ENCODE data around the gene KRT31. TPM values are rescaled to one million over a fixed set of nuclear protein-coding genes. Genes with fewer than 3 reads are reported as not detected.

Gene KRT31
- not detected in 2 replicates for total RNA-seq

DNA sequence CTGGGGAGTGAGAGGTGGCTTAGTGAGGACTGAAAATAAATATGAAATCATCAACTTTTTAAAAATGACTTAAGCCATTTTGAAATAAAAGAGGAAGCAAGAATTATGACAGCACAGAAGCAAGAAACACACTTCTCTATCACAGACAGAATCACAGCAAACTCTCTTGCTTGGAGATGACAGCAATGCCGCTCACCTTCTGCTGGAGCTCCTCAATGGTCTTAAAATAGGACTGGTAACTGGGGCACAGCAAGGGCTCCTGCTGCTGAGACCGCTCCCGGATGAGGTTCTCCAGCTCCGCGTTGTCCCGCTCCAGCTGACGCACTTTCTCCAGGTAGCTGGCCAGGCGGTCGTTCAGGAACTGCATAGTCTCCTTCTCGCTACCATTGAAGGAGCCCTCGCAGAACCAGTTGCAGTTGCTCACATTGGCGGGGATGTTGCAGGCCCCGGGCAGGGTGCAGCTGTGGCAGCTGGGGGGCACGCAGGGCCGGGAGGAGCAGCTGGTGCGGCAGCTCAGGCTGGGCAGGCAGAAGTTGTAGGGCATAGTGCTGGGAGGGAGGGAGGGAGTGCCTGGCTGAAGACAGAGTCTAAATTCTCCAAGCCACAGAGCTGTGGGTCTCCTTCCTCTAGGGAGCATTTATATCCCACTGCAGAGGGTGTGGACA, at the start of gene KRT31:
Gene KRT31 (minus strand): TSS at position 613 of the 665 bp plus-strand sequence. CDS start 69 bp downstream, at position 544.

DNA sequence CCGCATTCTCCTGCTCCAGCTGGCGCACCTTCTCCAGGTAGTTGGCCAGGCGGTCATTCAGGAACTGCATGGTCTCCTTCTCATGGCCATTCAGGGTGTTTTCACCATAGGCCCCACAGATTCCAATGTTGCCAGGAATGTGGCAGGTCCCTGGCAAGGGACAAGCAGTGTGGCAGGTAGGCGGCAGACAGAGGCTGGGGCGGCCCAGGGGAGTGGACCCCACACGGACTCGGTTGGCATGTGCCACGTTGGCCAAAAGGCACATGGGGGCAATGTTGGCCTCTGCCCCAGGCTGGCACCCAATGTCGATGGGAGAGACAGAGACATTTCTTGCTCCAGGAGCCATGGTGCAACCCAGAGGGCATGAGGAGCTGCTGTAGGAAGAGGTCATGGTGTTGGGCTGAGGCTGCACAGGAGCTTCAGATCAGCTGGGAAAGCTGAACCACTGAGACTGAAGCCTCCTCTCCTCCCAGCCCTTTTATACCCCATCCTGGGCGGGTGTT, 43.2 kb upstream of the KRT31 start, which contains the start of gene KRT38:
Gene KRT38 (minus strand): TSS at position 453 of the 503 bp plus-strand sequence. CDS start 62 bp downstream, at position 391.

DNA sequence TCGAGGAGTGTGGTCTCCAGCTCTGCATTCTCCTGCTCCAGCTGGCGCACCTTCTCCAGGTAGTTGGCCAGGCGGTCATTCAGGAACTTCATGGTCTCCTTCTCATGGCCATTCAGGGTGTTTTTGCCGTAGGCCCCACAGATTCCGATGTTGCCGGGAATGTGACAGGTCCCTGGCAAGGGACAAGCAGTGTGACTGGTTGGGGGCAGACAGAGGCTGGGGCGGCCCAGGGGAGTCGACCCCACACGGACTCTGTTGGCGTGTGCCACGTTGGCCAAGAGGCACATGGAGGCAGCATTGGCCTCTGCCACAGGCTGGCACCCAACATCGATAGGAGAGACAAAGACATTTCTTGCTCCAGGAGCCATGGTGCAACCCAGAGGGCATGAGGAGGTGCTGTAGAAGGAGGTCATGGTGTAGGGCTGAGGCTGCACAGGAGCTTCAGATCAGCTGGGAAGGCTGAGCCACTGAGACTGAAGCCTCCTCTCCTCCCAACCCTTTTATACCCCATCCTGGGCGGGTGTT, 26.8 kb upstream of the KRT31 start, which contains the start of gene KRT37:
Gene KRT37 (minus strand): TSS at position 475 of the 525 bp plus-strand sequence. CDS start 62 bp downstream, at position 413.

DNA sequence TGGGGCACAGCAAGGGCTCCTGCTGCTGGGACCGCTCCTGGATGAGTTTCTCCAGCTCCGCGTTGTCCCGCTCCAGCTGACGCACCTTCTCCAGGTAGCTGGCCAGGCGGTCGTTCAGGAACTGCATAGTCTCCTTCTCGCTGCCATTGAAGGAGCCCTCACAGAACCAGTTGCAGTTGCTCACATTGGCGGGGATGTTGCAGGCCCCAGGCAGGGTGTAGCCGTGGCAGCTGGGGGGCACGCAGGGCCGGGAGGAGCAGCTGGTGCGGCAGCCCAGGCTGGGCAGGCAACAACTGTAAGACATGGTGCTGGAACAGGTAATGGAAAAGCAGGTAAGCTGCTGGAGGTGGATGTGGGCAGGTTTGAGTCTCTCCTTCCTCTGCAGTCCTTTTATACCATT, 15.5 kb downstream of the KRT31 start, which contains the start of gene KRT34:
Gene KRT34 (minus strand): TSS at position 364 of the 400 bp plus-strand sequence. CDS start 60 bp downstream, at position 304.

DNA sequence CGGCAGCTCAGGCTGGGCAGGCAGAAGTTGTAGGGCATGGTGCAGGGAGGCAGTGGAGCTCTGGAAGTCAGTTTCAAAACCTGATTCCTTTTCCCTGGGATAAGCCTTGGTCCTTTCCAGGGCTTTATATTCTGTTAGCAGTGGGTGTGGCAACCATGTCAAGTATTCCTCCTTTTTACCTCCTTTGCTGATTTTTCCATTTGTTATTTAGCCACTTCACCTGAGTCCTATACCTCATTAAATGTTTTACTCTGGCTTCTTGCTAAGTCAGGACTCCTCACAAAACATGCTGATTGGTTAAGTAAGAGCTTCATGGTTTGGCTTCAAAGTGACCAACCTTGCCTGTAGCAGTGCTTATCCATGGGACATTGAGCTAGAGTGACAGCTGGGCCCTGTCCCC, 27.7 kb downstream of the KRT31 start, which contains the start of gene KRT33B:
Gene KRT33B (minus strand): TSS at position 101 of the 400 bp plus-strand sequence. CDS start 63 bp downstream, at position 38.

DNA sequence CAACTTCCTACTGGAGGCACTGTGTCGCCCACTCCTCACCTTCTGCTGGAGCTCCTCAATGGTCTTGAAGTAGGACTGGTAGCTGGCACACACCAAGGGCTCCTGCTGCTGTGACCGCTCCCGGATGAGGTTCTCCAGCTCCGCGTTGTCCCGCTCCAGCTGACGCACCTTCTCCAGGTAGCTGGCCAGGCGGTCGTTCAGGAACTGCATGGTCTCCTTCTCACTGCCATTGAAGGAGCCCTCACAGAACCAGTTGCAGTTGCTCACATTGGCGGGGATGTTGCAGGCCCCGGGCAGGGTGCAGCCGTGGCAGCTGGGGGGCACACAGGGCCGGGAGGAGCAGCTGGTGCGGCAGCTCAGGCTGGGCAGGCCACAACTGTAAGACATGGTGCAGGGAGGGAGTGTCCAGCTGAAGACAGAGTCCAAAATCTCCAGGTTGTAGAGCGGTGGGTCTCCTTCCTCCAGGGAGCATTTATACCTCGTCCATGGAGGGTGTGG, 47.0 kb downstream of the KRT31 start, which contains the start of gene KRT33A:
Gene KRT33A (minus strand): TSS at position 448 of the 498 bp plus-strand sequence. CDS start 61 bp downstream, at position 387.

Other genes with a start within 250 kb of the KRT31 start
- gene KRTAP4-5, start 247.8 kb downstream of the KRT31 start, total RNA-seq = not detected in 2 replicates
- not detected in 2 replicates for gene KRTAP4-4, start 236.9 kb downstream of the KRT31 start, total RNA-seq
- gene KRTAP4-3, start 229.4 kb downstream of the KRT31 start, total RNA-seq = not detected in 2 replicates
- not detected in 2 replicates for gene KRTAP4-2, start 219.4 kb downstream of the KRT31 start, total RNA-seq
- not detected in 2 replicates for gene KRTAP4-1, start 212.7 kb downstream of the KRT31 start, total RNA-seq
- not detected in 2 replicates for gene KRTAP9-1, start 207.7 kb downstream of the KRT31 start, total RNA-seq
- gene KRTAP9-2, start 171.0 kb downstream of the KRT31 start, total RNA-seq = not detected in 2 replicates
- not detected in 2 replicates for gene KRTAP9-3, start 165.2 kb downstream of the KRT31 start, total RNA-seq
- gene KRTAP9-8, start 159.6 kb downstream of the KRT31 start, total RNA-seq = not detected in 2 replicates
- not detected in 2 replicates for gene KRTAP9-4, start 147.9 kb downstream of the KRT31 start, total RNA-seq
- gene KRTAP9-9, start 142.2 kb downstream of the KRT31 start, total RNA-seq = not detected in 2 replicates
- not detected in 2 replicates for gene KRTAP9-6, start 132.2 kb downstream of the KRT31 start, total RNA-seq
- gene KRTAP9-7, start 121.9 kb downstream of the KRT31 start, total RNA-seq = not detected in 2 replicates
- not detected in 2 replicates for gene KRTAP29-1, start 94.8 kb downstream of the KRT31 start, total RNA-seq
- gene KRTAP16-1, start 88.3 kb downstream of the KRT31 start, total RNA-seq = not detected in 2 replicates
- gene KRTAP17-1, start 81.9 kb downstream of the KRT31 start, total RNA-seq = not detected in 2 replicates
- gene KRT33A, start 46.8 kb downstream of the KRT31 start, total RNA-seq = not detected in 2 replicates
- gene KRT33B, start 27.8 kb downstream of the KRT31 start, total RNA-seq = not detected in 2 replicates
- 0.37 and 0.59 TPM in 2 replicates for gene KRT34, start 15.3 kb downstream of the KRT31 start, total RNA-seq
- not detected in 2 replicates for gene KRT37, start 27.0 kb upstream of the KRT31 start, total RNA-seq
- gene KRT38, start 43.4 kb upstream of the KRT31 start, total RNA-seq = not detected in 2 replicates
- gene KRT32, start 69.8 kb upstream of the KRT31 start, total RNA-seq = not detected in 2 replicates
- not detected in 2 replicates for gene KRT35, start 83.5 kb upstream of the KRT31 start, total RNA-seq
- not detected in 2 replicates for gene KRT36, start 92.3 kb upstream of the KRT31 start, total RNA-seq
- gene KRT13, start 108.0 kb upstream of the KRT31 start, total RNA-seq = not detected in 2 replicates
- 0.78 TPM in 1 of 2 replicates, not detected in the other for gene KRT15, start 121.3 kb upstream of the KRT31 start, total RNA-seq
- 3.7 and 12.5 TPM in 2 replicates for gene KRT19, start 130.7 kb upstream of the KRT31 start, total RNA-seq
- gene KRT9, start 174.5 kb upstream of the KRT31 start, total RNA-seq = not detected in 2 replicates
- gene KRT14, start 189.3 kb upstream of the KRT31 start, total RNA-seq = 0.59 TPM in 1 of 2 replicates, not detected in the other
- gene KRT16, start 215.2 kb upstream of the KRT31 start, total RNA-seq = not detected in 2 replicates
- gene KRT17, start 227.0 kb upstream of the KRT31 start, total RNA-seq = 1.2 and 1.8 TPM in 2 replicates

All from subcutaneous preadipocyte (primary cell).